ENCODE measurements around the gene DAZ1. TPM values are rescaled to one million over a fixed set of nuclear protein-coding genes. Genes with fewer than 3 reads are reported as not detected.

Gene DAZ1
- not detected in 5 replicates for total RNA-seq (2022; extraction: Qiagen RNA extraction; ENCODE audit: low read depth)

DNA sequence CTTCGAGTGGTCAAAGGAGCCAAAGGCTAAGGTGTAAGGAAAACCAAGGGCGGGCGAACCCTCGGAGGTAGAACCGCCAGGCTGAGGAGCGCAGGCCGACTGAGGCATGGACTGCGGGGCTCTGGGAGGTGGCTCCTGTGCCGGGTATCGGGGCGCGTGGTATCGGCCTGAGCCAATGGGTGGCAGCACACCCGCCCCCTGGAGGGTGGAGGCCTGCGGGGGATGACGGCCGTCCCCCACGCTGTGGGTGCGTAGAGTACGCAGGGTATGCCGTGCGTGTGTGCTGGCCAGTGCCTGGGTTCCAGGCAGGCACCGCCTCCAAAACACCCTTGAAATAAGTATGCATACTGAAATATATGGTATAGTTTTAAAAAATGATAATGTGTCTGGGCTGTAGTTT lies at the start of gene DAZ1:
Gene DAZ1 (minus strand): TSS at position 101 of the 400 bp plus-strand sequence. CDS start 208 bp downstream, outside the sequence.

GRCh38 chrY:23219233-23219632 lies 20.4 kb upstream of the DAZ1 start, which contains the start of gene DAZ2:
Gene DAZ2 (plus strand): TSS chrY:23219533. CDS start chrY:23219741, 208 bp downstream.

Other genes starting within 250 kb of the DAZ1 start
- gene BPY2, start 214.7 kb downstream of the DAZ1 start, total RNA-seq (2022; extraction: Qiagen RNA extraction; ENCODE audit: low read depth) = not detected in 5 replicates
- gene DAZ2, start 20.5 kb upstream of the DAZ1 start, total RNA-seq (2022; extraction: Qiagen RNA extraction; ENCODE audit: low read depth) = not detected in 5 replicates